ENCODE results near the gene ZNF81. TPM values are rescaled to one million over a fixed set of nuclear protein-coding genes. Genes with fewer than 3 reads are reported as not detected.

Gene ZNF81
- total and polyA plus RNA-seq, 4 donors, result 0.74 to 5.4 (median 2.0) TPM

DNA sequence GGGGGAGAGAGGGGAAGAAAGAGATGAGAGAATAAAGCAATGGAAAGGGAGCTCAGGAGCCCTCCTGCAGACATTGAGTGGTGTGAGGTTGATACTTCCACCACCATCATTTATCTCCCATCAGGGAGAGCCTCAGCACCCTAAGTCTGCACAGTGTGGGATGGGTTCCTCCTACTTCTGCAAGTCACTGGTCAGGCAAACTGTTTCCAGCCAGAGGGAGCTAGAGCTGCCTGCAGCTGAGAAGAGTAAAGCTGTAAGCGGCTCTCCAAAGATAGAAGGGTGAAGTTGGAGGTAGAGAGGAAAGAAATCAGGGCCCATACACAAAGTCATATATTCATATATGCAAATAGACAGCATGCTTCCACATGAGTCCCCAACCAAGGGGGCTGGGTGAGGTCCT, 21.9 kb upstream of the ZNF81 start:
- H3K4me1 ChIP-seq (ENCODE audit: control insufficient read depth in 4 of 4, insufficient read depth in 4 of 4, low read length in 3 of 4), result no peaks in the 10 kb centered on the region
- WGBS, result 94% methylated on average over 1 of the region's 1 CpG

More for the DNA sequence above, 21.9 kb upstream of the ZNF81 start:
- no peak for TF ChIP-seq YY1 (IDR thresholded peaks at IDR 0.05)
- TF ChIP-seq NR2F2 (IDR thresholded peaks at IDR 0.05), result no peak
- no peak for TF ChIP-seq GABPA (IDR thresholded peaks at IDR 0.05 in 1 of 2, conservative IDR thresholded peaks at IDR 0.05 in 1 of 2)
- no peak for TF ChIP-seq RXRA (IDR thresholded peaks at IDR 0.05)
- TF ChIP-seq FOXA1 (IDR thresholded peaks at IDR 0.05), result no peak
- TF ChIP-seq, protein P1, sequence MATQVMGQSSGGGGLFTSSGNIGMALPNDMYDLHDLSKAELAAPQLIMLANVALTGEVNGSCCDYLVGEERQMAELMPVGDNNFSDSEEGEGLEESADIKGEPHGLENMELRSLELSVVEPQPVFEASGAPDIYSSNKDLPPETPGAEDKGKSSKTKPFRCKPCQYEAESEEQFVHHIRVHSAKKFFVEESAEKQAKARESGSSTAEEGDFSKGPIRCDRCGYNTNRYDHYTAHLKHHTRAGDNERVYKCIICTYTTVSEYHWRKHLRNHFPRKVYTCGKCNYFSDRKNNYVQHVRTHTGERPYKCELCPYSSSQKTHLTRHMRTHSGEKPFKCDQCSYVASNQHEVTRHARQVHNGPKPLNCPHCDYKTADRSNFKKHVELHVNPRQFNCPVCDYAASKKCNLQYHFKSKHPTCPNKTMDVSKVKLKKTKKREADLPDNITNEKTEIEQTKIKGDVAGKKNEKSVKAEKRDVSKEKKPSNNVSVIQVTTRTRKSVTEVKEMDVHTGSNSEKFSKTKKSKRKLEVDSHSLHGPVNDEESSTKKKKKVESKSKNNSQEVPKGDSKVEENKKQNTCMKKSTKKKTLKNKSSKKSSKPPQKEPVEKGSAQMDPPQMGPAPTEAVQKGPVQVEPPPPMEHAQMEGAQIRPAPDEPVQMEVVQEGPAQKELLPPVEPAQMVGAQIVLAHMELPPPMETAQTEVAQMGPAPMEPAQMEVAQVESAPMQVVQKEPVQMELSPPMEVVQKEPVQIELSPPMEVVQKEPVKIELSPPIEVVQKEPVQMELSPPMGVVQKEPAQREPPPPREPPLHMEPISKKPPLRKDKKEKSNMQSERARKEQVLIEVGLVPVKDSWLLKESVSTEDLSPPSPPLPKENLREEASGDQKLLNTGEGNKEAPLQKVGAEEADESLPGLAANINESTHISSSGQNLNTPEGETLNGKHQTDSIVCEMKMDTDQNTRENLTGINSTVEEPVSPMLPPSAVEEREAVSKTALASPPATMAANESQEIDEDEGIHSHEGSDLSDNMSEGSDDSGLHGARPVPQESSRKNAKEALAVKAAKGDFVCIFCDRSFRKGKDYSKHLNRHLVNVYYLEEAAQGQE (IDR thresholded peaks at IDR 0.05), result no peak
- no peak for TF ChIP-seq HNF4A (conservative IDR thresholded peaks at IDR 0.05)
- no peak for TF ChIP-seq SP1 (IDR thresholded peaks at IDR 0.05)
- no peak for TF ChIP-seq TAF1 (conservative IDR thresholded peaks at IDR 0.05)
- TF ChIP-seq, protein P2, sequence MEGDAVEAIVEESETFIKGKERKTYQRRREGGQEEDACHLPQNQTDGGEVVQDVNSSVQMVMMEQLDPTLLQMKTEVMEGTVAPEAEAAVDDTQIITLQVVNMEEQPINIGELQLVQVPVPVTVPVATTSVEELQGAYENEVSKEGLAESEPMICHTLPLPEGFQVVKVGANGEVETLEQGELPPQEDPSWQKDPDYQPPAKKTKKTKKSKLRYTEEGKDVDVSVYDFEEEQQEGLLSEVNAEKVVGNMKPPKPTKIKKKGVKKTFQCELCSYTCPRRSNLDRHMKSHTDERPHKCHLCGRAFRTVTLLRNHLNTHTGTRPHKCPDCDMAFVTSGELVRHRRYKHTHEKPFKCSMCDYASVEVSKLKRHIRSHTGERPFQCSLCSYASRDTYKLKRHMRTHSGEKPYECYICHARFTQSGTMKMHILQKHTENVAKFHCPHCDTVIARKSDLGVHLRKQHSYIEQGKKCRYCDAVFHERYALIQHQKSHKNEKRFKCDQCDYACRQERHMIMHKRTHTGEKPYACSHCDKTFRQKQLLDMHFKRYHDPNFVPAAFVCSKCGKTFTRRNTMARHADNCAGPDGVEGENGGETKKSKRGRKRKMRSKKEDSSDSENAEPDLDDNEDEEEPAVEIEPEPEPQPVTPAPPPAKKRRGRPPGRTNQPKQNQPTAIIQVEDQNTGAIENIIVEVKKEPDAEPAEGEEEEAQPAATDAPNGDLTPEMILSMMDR (IDR thresholded peaks at IDR 0.05; ENCODE audit: low read depth, low read length, missing input control), result no peak
- TF ChIP-seq, protein P3, sequence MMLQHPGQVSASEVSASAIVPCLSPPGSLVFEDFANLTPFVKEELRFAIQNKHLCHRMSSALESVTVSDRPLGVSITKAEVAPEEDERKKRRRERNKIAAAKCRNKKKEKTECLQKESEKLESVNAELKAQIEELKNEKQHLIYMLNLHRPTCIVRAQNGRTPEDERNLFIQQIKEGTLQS (IDR thresholded peaks at IDR 0.05), result no peak
- no peak for TF ChIP-seq RAD21 (IDR thresholded peaks at IDR 0.05)
- TF ChIP-seq EGR1 (IDR thresholded peaks at IDR 0.05; ENCODE audit: low read depth in 2 of 2), result no peak
- TF ChIP-seq HNF4G (IDR thresholded peaks at IDR 0.05), result no peak
- TF ChIP-seq, protein P4, sequence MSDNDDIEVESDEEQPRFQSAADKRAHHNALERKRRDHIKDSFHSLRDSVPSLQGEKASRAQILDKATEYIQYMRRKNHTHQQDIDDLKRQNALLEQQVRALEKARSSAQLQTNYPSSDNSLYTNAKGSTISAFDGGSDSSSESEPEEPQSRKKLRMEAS (IDR thresholded peaks at IDR 0.05), result no peak
- TF ChIP-seq, protein P5, sequence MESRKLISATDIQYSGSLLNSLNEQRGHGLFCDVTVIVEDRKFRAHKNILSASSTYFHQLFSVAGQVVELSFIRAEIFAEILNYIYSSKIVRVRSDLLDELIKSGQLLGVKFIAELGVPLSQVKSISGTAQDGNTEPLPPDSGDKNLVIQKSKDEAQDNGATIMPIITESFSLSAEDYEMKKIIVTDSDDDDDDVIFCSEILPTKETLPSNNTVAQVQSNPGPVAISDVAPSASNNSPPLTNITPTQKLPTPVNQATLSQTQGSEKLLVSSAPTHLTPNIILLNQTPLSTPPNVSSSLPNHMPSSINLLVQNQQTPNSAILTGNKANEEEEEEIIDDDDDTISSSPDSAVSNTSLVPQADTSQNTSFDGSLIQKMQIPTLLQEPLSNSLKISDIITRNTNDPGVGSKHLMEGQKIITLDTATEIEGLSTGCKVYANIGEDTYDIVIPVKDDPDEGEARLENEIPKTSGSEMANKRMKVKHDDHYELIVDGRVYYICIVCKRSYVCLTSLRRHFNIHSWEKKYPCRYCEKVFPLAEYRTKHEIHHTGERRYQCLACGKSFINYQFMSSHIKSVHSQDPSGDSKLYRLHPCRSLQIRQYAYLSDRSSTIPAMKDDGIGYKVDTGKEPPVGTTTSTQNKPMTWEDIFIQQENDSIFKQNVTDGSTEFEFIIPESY (IDR thresholded peaks at IDR 0.05), result no peak
- no peak for TF ChIP-seq JUND (IDR thresholded peaks at IDR 0.05)
- no peak overlapping the region for H3K9ac ChIP-seq (ENCODE audit: low read depth in 1 of 2, low read length in 2 of 2)
- H3K27me3 ChIP-seq (ENCODE audit: control insufficient read depth in 4 of 4, insufficient read depth in 4 of 4, low read length in 3 of 4), result peaks cover 0 to 5% (median 0%) of the 10 kb centered on the region in 4 donors
- H3K4me3 ChIP-seq (ENCODE audit: low read depth in 1 of 3, low read length in 3 of 3), result no peak overlapping the region
- H3K9me3 ChIP-seq (ENCODE audit: control insufficient read depth in 4 of 4, low read length in 3 of 4), result no peaks in the 10 kb centered on the region
- DNase-seq (ENCODE audit: low spot score), result no peak
- no peaks in the 10 kb centered on the region for H3K36me3 ChIP-seq (ENCODE audit: control insufficient read depth in 4 of 4, insufficient read depth in 3 of 4, low read depth in 1 of 4, low read length in 3 of 4)
- no peak overlapping the region for H3K27ac ChIP-seq (ENCODE audit: low read depth in 1 of 2, low read length in 2 of 2)
